Upper lobe of left lung (tissue), 6 donors: ENCODE data around the gene MMP28. TPM values are rescaled to one million over a fixed set of nuclear protein-coding genes. Genes with fewer than 3 reads are reported as not detected.

Source experiments
- ATAC-seq, 2 donors: fragments of 200-7000 bp; cut with Tn5 transposase; one replicate each; pipeline ENCODE4 v1.9.1; 2022; ENCODE audit warnings: mild to moderate bottlenecking in 2 of 2, moderate library complexity in 2 of 2; ENCODE audit not compliant: low FRiP score in 2 of 2
- DNase-seq, 2 donors: peaks; one replicate each; pipeline ENCODE4 v3.0.0-alpha.2; 2019 to 2020
- H3K27ac ChIP-seq, 4 donors: fragments of 200-600 bp; sonication (generic); one replicate each; pipeline ENCODE4 v1.5.1; 2016 to 2019
- H3K27me3 ChIP-seq, 4 donors: fragments of 200-600 bp; sonication (generic); one replicate each; pipeline ENCODE4 v1.5.1; 2017 to 2019
- H3K36me3 ChIP-seq, 4 donors: fragments of 200-600 bp; sonication (generic); one replicate each; pipeline ENCODE4 v1.5.1; 2016 to 2019
- H3K4me1 ChIP-seq, 4 donors: fragments of 200-600 bp; sonication (generic); one replicate each; pipeline ENCODE4 v1.5.1; 2018 to 2019
- H3K4me3 ChIP-seq, 4 donors: fragments of 200-600 bp; sonication (generic); one replicate each; pipeline ENCODE4 v1.5.1; 2017 to 2019; ENCODE audit warnings: mild to moderate bottlenecking in 2 of 4, moderate library complexity in 1 of 4
- H3K9me3 ChIP-seq, 4 donors: fragments of 200-600 bp; sonication (generic); one replicate each; pipeline ENCODE4 v1.5.1; 2018 to 2019
- CTCF ChIP-seq, 6 experiments: fragments of 450-650 bp in 4 of 6; fragments of 200-600 bp in 2 of 6; sonication (generic) in 2 of 6; IDR thresholded peaks; one replicate each; pipeline ENCODE4 v1.5.1; 2016 to 2019; ENCODE audit warnings: antibody characterized with exemption in 6 of 6
- EP300 ChIP-seq, 4 donors: sonication (generic); formaldehyde crosslinking; IDR thresholded peaks; one replicate each; pipeline ENCODE4 v1.5.1; 2017; ENCODE audit warnings: antibody characterized with exemption in 4 of 4, control low read depth in 2 of 4
- POLR2A ChIP-seq, 4 donors: fragments of 450-650 bp; IDR thresholded peaks; one replicate each; pipeline ENCODE4 v1.5.1; 2016 to 2017; ENCODE audit warnings: antibody characterized with exemption in 4 of 4, mild to moderate bottlenecking in 2 of 4
- POLR2AphosphoS5 ChIP-seq, 2 donors: sonication (generic); formaldehyde crosslinking; IDR thresholded peaks; one replicate each; pipeline ENCODE4 v1.5.1; 2017; ENCODE audit warnings: antibody characterized with exemption in 2 of 2
- WGBS, 2 donors: methylation state at CpG; one replicate each; pipeline ENCODE4 v1.1.5; 2017 to 2018; 5-methylcytosine and 5-hydroxymethylcytosine counted together
- total RNA-seq, 6 donors: library from RNA; depleted of rRNA in 4 of 6; stranded (reverse); fragments of >200 nt in 4 of 6; gene quantifications; one replicate each; pipeline versions ENCODE4 v1.1.0 to v1.2.1, GENCODE V29; 2016 to 2021
- donor health status: DM: no; HTN: no; CAD: no; lungs with moderate emphysema.
- donor health status: DM: no; HTN: yes; CAD: no; lungs with severe emphysema.

Gene MMP28
- total RNA-seq, 6 donors from 2014 or later, result 51.1 to 134 (median 98.5) TPM

GRCh38 chr17:35786941-35787432, 8.5 kb downstream of the MMP28 start:
- ATAC-seq (no peak), DNase-seq (peak in 1 of 2 donors; percentile 19)
- WGBS, 2 donors, result 20 to 49% methylated on average over 3 of the region's 3 CpGs
- Histone ChIP-seq H3K27ac (peak overlapping the region; percentile 10 to 62 (median 40)), H3K4me1 (peaks cover 22 to 51% (median 38%) of the 10 kb centered on the region in 4 donors), H3K27me3 (no peaks in the 10 kb centered on the region), H3K9me3 (no peaks in the 10 kb centered on the region), H3K36me3 (no peaks in the 10 kb centered on the region), H3K4me3 (no peak overlapping the region)
- no peak for TF ChIP-seq POLR2A (IDR thresholded peaks at IDR 0.05)
- TF ChIP-seq CTCF (IDR thresholded peaks at IDR 0.05), result no peak
- no peak for TF ChIP-seq POLR2AphosphoS5 (IDR thresholded peaks at IDR 0.05)
- no peak for TF ChIP-seq EP300 (IDR thresholded peaks at IDR 0.05)

- H3K27me3 ChIP-seq, result no peaks in the 10 kb centered on the region
- H3K36me3 ChIP-seq, result no peaks in the 10 kb centered on the region
- DNase-seq (peak in 1 of 2 donors; percentile 48), ATAC-seq (peak in 1 of 2 donors; percentile 3)
- H3K4me1 ChIP-seq, result peaks cover 29 to 51% (median 38%) of the 10 kb centered on the region in 4 donors
- no peaks in the 10 kb centered on the region for H3K9me3 ChIP-seq
- TF ChIP-seq POLR2AphosphoS5 (IDR thresholded peaks at IDR 0.05) (no peak), EP300 (IDR thresholded peaks at IDR 0.05) (no peak), POLR2A (IDR thresholded peaks at IDR 0.05) (no peak), CTCF (IDR thresholded peaks at IDR 0.05) (no peak)
- 79 to 92% methylated on average over 2 of the region's 2 CpGs for WGBS, 2 donors
- H3K27ac ChIP-seq, result peak overlapping the region; percentile 71 to 81 (median 78)
- H3K4me3 ChIP-seq, result no peak overlapping the region
Observed at GRCh38 chr17:35784895-35785294, 10.5 kb downstream of the MMP28 start.

GRCh38 chr17:35780950-35781349, 14.5 kb downstream of the MMP28 start:
- no peak for TF ChIP-seq POLR2AphosphoS5 (IDR thresholded peaks at IDR 0.05)
- TF ChIP-seq POLR2A (IDR thresholded peaks at IDR 0.05), result no peak
- TF ChIP-seq EP300 (IDR thresholded peaks at IDR 0.05), result no peak
- TF ChIP-seq CTCF (IDR thresholded peaks at IDR 0.05), result no peak
- Histone ChIP-seq H3K9me3 (no peaks in the 10 kb centered on the region), H3K36me3 (no peaks in the 10 kb centered on the region), H3K4me3 (no peak overlapping the region), H3K27ac (peak overlapping the region in 1 of 4 donors; percentile 15), H3K27me3 (no peaks in the 10 kb centered on the region), H3K4me1 (peaks cover 30 to 67% (median 55%) of the 10 kb centered on the region in 4 donors)
- 72 to 74% methylated on average over 3 of the region's 3 CpGs for WGBS, 2 donors
- ATAC-seq (no peak), DNase-seq (no peak)

GRCh38 chr17:35778641-35779196, 16.7 kb downstream of the MMP28 start:
- Histone ChIP-seq H3K4me3 (no peak overlapping the region), H3K9me3 (no peaks in the 10 kb centered on the region), H3K27ac (peak overlapping the region; percentile 46 to 88 (median 66)), H3K4me1 (peaks cover 42 to 73% (median 65%) of the 10 kb centered on the region in 4 donors), H3K27me3 (no peaks in the 10 kb centered on the region), H3K36me3 (no peaks in the 10 kb centered on the region)
- ATAC-seq (no peak), DNase-seq (peak in 1 of 2 donors; percentile 42)
- WGBS, 2 donors, result 81 to 88% methylated on average over 16 of the region's 16 CpGs
- no peak for TF ChIP-seq CTCF (IDR thresholded peaks at IDR 0.05)
- no peak for TF ChIP-seq EP300 (IDR thresholded peaks at IDR 0.05)
- TF ChIP-seq POLR2AphosphoS5 (IDR thresholded peaks at IDR 0.05), result no peak

GRCh38 chr17:35775583-35775982, 19.9 kb downstream of the MMP28 start:
- H3K27me3 ChIP-seq, result no peaks in the 10 kb centered on the region
- H3K9me3 ChIP-seq, result no peaks in the 10 kb centered on the region
- DNase-seq (no peak), ATAC-seq (no peak)
- 38 to 46% methylated on average over 6 of the region's 6 CpGs for WGBS, 2 donors
- H3K27ac ChIP-seq, result peak overlapping the region in 3 of 4 donors; percentile 22 to 82 (median 78)
- TF ChIP-seq CTCF (IDR thresholded peaks at IDR 0.05), result no peak
- TF ChIP-seq POLR2A (IDR thresholded peaks at IDR 0.05), result no peak
- no peak for TF ChIP-seq EP300 (IDR thresholded peaks at IDR 0.05)
- TF ChIP-seq POLR2AphosphoS5 (IDR thresholded peaks at IDR 0.05), result no peak
- H3K4me1 ChIP-seq, result peaks cover 36 to 63% (median 59%) of the 10 kb centered on the region in 4 donors
- H3K4me3 ChIP-seq, result no peak overlapping the region
- no peaks in the 10 kb centered on the region for H3K36me3 ChIP-seq
